HepG2 (cell line): ENCODE data around the gene TAT. TPM values are rescaled to one million over a fixed set of nuclear protein-coding genes. Genes with fewer than 3 reads are reported as not detected.

Experiments
- ADNP ChIP-seq: sonication (generic); formaldehyde crosslinking; IDR thresholded peaks from 2 replicates; pipeline ENCODE4 v1.4.0; 2020; ENCODE audit warnings: missing genetic modification reagents
- AHR ChIP-seq: IDR thresholded peaks from 2 replicates; pipeline ENCODE4 v1.6.1; 2018; ENCODE audit warnings: missing genetic modification reagents, missing compliant biosample characterization
- CENPT ChIP-seq: sonication (generic); formaldehyde crosslinking; IDR thresholded peaks from 2 replicates; pipeline ENCODE4 v1.8.0; 2022; ENCODE audit warnings: low read depth, mild to moderate bottlenecking, moderate library complexity, missing genetic modification reagents
- DMAP1 ChIP-seq: IDR thresholded peaks from 2 replicates; pipeline ENCODE4 v1.6.1; 2016
- EP300 ChIP-seq, 3 experiments: sonication (generic) in 1 of 3; formaldehyde crosslinking in 1 of 3; IDR thresholded peaks; 2 replicates each; pipeline versions ENCODE4 v1.5.1 to v1.6.1; 2011 to 2020; ENCODE audit warnings: low read depth in 2 of 3, low read length in 2 of 3, borderline replicate concordance in 1 of 3, improper control_type of control experiment in 1 of 3, mild to moderate bottlenecking in 1 of 3, missing genetic modification reagents in 1 of 3, moderate library complexity in 1 of 3
- RORA ChIP-seq: sonication (generic); formaldehyde crosslinking; IDR thresholded peaks from 2 replicates; pipeline ENCODE4 v1.5.0; 2020; ENCODE audit warnings: mild to moderate bottlenecking, missing genetic modification reagents, moderate library complexity
- SIX4 ChIP-seq: sonication (generic); formaldehyde crosslinking; IDR thresholded peaks from 2 replicates; pipeline ENCODE4 v1.4.0; 2020; ENCODE audit warnings: missing genetic modification reagents
- SMYD3 ChIP-seq: sonication (generic); formaldehyde crosslinking; IDR thresholded peaks from 2 replicates; pipeline ENCODE4 v1.8.1; 2023; ENCODE audit warnings: mild to moderate bottlenecking, missing genetic modification reagents
- SOX13 ChIP-seq, 3 experiments: fragments of 450-650 bp in 1 of 3; sonication (generic) in 1 of 3; formaldehyde crosslinking in 1 of 3; IDR thresholded peaks in 2 of 3; conservative IDR thresholded peaks in 1 of 3; 2 replicates each; pipeline versions ENCODE4 v1.5.0 to v1.6.1; 2016 to 2020; ENCODE audit warnings: antibody characterized with exemption in 1 of 3, mild to moderate bottlenecking in 1 of 3, missing compliant biosample characterization in 1 of 3, missing genetic modification reagents in 1 of 3, moderate library complexity in 1 of 3
- THRA ChIP-seq: sonication (generic); formaldehyde crosslinking; IDR thresholded peaks from 2 replicates; pipeline ENCODE4 v1.4.0; 2020; ENCODE audit warnings: missing genetic modification reagents, borderline replicate concordance
- UBTF ChIP-seq: sonication (generic); formaldehyde crosslinking; IDR thresholded peaks from 2 replicates; pipeline ENCODE4 v1.4.0; 2020; ENCODE audit warnings: mild to moderate bottlenecking, missing genetic modification reagents
- ZBTB7B ChIP-seq: sonication (generic); formaldehyde crosslinking; IDR thresholded peaks from 2 replicates; pipeline ENCODE4 v1.4.0; 2020; ENCODE audit warnings: missing genetic modification reagents
- ZNF17 ChIP-seq: sonication (generic); formaldehyde crosslinking; IDR thresholded peaks from 2 replicates; pipeline ENCODE4 v1.5.0; 2020; ENCODE audit warnings: mild to moderate bottlenecking, missing genetic modification reagents
- ZNF33A ChIP-seq: sonication (generic); formaldehyde crosslinking; IDR thresholded peaks from 2 replicates; pipeline ENCODE4 v1.5.1; 2020; ENCODE audit warnings: missing genetic modification reagents, mild to moderate bottlenecking, moderate library complexity, borderline replicate concordance
- ZNF451 ChIP-seq: sonication (generic); formaldehyde crosslinking; IDR thresholded peaks from 2 replicates; pipeline ENCODE4 v1.5.0; 2020; ENCODE audit warnings: mild to moderate bottlenecking, missing genetic modification reagents
- ZNF558 ChIP-seq: sonication (generic); formaldehyde crosslinking; IDR thresholded peaks from 2 replicates; pipeline ENCODE4 v1.9.0; 2022; ENCODE audit warnings: mild to moderate bottlenecking, missing genetic modification reagents, borderline replicate concordance
- ZSCAN22 ChIP-seq: sonication (generic); formaldehyde crosslinking; IDR thresholded peaks from 2 replicates; pipeline ENCODE4 v1.4.0; 2020; ENCODE audit warnings: mild to moderate bottlenecking, missing genetic modification reagents
- polyA plus RNA-seq, 8 experiments: library from polyadenylated mRNA; depleted of rRNA in 3 of 8; stranded (reverse) in 7 of 8; unstranded in 1 of 8; fragments of >200 nt; fragmentation: Illumina TruSeq in 4 of 8; extraction: Trizol in 4 of 8; gene quantifications; 2 replicates each; pipeline versions ENCODE4 v1.2.1 to v1.2.3, GENCODE V29; 2011 to 2016; ENCODE audit warnings: low read depth in 4 of 8, missing spikeins in 1 of 8, mixed read lengths in 1 of 8; ENCODE audit not compliant: insufficient read depth in 1 of 8
- total RNA-seq, 5 experiments: library from RNA; depleted of rRNA; stranded (reverse); fragments of >200 nt; fragmentation: Illumina TruSeq; extraction: Trizol; gene quantifications; 2 replicates each; pipeline ENCODE4 v1.2.3, GENCODE V29; 2016; ENCODE audit warnings: low read depth in 1 of 5
- TF ChIP-seq, protein P1 (sequence below): sonication (generic); formaldehyde crosslinking; IDR thresholded peaks from 2 replicates; pipeline ENCODE4 v1.5.0; 2020; ENCODE audit warnings: mild to moderate bottlenecking, missing genetic modification reagents, borderline replicate concordance
- TF ChIP-seq, protein P2 (sequence below): sonication (generic); formaldehyde crosslinking; IDR thresholded peaks from 2 replicates; pipeline ENCODE4 v1.4.0; 2020; ENCODE audit warnings: mild to moderate bottlenecking, missing genetic modification reagents
- TF ChIP-seq, protein P3 (sequence below): sonication (generic); formaldehyde crosslinking; IDR thresholded peaks from 2 replicates; pipeline ENCODE4 v1.4.0; 2020; ENCODE audit warnings: missing genetic modification reagents, low read depth, mild to moderate bottlenecking, borderline replicate concordance

Gene TAT
- total and polyA plus RNA-seq, 2 of the 13 experiments (the other 11 are each of a cell fraction or from before 2014, with no cell fraction given) = 1.6 to 5.8 TPM

- no peak for TF ChIP-seq ADNP (CRISPR knock-in tag)
- peak in 1 of 2 experiments; percentile 88; a peak in 2 of 4 replicates for TF ChIP-seq EP300 (IDR thresholded peaks at IDR 0.05; ENCODE audit: low read depth in 2 of 2, low read length in 2 of 2)
- peak; percentile 38; the same call in 1 of the 2 replicates for TF ChIP-seq EP300 (CRISPR knock-in tag; IDR thresholded peaks at IDR 0.05; ENCODE audit: borderline replicate concordance)
- TF ChIP-seq CENPT (CRISPR knock-in tag) = no peak
- TF ChIP-seq, protein P1, sequence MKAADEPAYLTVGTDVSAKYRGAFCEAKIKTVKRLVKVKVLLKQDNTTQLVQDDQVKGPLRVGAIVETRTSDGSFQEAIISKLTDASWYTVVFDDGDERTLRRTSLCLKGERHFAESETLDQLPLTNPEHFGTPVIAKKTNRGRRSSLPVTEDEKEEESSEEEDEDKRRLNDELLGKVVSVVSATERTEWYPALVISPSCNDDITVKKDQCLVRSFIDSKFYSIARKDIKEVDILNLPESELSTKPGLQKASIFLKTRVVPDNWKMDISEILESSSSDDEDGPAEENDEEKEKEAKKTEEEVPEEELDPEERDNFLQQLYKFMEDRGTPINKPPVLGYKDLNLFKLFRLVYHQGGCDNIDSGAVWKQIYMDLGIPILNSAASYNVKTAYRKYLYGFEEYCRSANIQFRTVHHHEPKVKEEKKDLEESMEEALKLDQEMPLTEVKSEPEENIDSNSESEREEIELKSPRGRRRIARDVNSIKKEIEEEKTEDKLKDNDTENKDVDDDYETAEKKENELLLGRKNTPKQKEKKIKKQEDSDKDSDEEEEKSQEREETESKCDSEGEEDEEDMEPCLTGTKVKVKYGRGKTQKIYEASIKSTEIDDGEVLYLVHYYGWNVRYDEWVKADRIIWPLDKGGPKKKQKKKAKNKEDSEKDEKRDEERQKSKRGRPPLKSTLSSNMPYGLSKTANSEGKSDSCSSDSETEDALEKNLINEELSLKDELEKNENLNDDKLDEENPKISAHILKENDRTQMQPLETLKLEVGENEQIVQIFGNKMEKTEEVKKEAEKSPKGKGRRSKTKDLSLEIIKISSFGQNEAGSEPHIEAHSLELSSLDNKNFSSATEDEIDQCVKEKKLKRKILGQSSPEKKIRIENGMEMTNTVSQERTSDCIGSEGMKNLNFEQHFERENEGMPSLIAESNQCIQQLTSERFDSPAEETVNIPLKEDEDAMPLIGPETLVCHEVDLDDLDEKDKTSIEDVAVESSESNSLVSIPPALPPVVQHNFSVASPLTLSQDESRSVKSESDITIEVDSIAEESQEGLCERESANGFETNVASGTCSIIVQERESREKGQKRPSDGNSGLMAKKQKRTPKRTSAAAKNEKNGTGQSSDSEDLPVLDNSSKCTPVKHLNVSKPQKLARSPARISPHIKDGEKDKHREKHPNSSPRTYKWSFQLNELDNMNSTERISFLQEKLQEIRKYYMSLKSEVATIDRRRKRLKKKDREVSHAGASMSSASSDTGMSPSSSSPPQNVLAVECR (CRISPR knock-in tag) = no peak
- no peak for TF ChIP-seq ZNF558 (CRISPR knock-in tag)
- no peak for TF ChIP-seq ZNF17 (CRISPR knock-in tag)
- no peak for TF ChIP-seq ZSCAN22
- no peak for TF ChIP-seq UBTF
- TF ChIP-seq DMAP1 (CRISPR knock-in tag) = 0 out of 2 replicates have a peak, but pooled peaks have one; percentile 35
- peak; percentile 20; the same call in 1 of the 2 replicates for TF ChIP-seq ZBTB7B (CRISPR knock-in tag)
- TF ChIP-seq, protein P2, sequence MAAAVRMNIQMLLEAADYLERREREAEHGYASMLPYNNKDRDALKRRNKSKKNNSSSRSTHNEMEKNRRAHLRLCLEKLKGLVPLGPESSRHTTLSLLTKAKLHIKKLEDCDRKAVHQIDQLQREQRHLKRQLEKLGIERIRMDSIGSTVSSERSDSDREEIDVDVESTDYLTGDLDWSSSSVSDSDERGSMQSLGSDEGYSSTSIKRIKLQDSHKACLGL (CRISPR knock-in tag) = no peak
- no peak for TF ChIP-seq AHR (CRISPR knock-in tag)
- TF ChIP-seq RORA = no peak
- no peak for TF ChIP-seq ZNF451 (CRISPR knock-in tag)
- no peak for TF ChIP-seq SOX13 (IDR thresholded peaks at IDR 0.05)
- peak in 1 of 2 experiments; percentile 73; a peak in 2 of 4 replicates for TF ChIP-seq SOX13 (CRISPR knock-in tag; conservative IDR thresholded peaks at IDR 0.05 in 1 of 2, IDR thresholded peaks at IDR 0.05 in 1 of 2)
- TF ChIP-seq, protein P3, sequence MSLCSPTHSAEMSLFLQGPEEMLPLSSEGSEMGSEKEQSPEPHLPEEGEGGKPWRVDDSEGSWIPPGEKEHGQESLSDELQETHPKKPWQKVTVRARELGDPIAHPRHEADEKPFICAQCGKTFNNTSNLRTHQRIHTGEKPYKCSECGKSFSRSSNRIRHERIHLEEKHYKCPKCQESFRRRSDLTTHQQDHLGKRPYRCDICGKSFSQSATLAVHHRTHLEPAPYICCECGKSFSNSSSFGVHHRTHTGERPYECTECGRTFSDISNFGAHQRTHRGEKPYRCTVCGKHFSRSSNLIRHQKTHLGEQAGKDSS (CRISPR knock-in tag) = no peak
- no peak for TF ChIP-seq SIX4 (CRISPR knock-in tag)
- TF ChIP-seq THRA (CRISPR knock-in tag) = no peak
- no peak for TF ChIP-seq ZNF33A
- TF ChIP-seq SMYD3 (CRISPR knock-in tag) = 0 out of 2 replicates have a peak, but pooled peaks have one; percentile 42
Observed at GRCh38 chr16:71585318-71585703, 8.4 kb upstream of the TAT start (continued).
